GM19193 (cell line): ENCODE data around the gene CAPN8.

Experiments
- POLR2A ChIP-seq: IDR thresholded peaks from 4 replicates; pipeline ENCODE4 v1.6.1; 2011; ENCODE audit not compliant: insufficient read depth, insufficient read length; ENCODE audit errors: extremely low read depth

The CAPN8 gene

DNA sequence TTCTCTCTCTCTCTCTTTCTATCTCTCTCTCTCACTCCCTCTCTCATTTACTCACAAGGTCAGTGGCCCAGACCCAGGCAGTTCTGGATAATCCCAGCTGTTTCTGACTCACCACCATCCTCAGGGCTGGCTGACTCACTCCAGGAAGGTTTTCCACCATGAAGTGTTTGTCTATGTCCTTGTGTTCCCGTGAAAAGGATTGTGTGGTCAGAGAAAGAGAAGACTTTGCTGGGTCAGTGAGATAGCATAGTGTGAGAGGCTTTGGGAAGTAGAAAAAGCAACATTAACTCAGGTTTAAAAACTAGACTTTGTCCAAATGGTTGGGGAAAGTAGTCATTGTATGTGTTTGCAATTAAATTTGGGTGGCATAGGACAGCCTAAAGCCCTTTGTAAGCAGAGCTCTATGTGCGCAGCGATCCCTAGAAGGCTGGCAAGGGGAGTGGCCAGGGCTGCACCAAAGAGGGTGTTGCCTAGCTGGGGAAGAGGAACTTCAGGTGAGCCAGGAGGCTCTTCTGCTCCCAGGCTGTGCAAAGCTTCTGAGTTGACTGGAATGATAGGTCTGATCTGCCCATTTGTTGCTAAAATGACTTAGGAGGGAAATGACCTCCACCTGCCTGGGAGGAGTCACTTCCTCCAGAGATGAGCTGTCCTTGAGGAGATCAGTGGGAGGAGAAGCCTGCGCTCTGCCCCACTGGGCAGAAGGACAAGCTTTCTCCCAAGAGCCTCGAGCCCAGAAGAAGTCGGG, 41.9 kb upstream of the CAPN8 start:
- no peak for TF ChIP-seq POLR2A

GRCh38 chr1:223706077-223706973, 40.8 kb upstream of the CAPN8 start:
- TF ChIP-seq POLR2A: no peak

- TF ChIP-seq POLR2A: no peak
Measured at GRCh38 chr1:223704921-223705878, 39.7 kb upstream of the CAPN8 start.

DNA sequence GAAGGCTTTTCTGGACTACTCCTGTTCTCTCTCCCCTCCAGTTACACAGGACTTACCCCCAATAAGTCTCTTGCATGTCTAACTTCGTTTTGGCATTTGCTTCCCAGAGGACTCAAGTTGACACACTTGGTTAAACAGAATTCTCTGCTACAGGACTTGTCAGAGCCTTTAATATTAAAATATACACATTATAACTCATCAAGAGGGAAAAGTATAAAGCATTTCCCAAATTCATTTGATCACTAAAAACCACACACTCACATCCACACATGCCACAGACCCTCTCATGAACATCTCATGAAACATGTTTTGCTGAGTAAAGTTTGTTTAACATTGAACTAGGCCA, 38.1 kb upstream of the CAPN8 start:
- no peak for TF ChIP-seq POLR2A

DNA sequence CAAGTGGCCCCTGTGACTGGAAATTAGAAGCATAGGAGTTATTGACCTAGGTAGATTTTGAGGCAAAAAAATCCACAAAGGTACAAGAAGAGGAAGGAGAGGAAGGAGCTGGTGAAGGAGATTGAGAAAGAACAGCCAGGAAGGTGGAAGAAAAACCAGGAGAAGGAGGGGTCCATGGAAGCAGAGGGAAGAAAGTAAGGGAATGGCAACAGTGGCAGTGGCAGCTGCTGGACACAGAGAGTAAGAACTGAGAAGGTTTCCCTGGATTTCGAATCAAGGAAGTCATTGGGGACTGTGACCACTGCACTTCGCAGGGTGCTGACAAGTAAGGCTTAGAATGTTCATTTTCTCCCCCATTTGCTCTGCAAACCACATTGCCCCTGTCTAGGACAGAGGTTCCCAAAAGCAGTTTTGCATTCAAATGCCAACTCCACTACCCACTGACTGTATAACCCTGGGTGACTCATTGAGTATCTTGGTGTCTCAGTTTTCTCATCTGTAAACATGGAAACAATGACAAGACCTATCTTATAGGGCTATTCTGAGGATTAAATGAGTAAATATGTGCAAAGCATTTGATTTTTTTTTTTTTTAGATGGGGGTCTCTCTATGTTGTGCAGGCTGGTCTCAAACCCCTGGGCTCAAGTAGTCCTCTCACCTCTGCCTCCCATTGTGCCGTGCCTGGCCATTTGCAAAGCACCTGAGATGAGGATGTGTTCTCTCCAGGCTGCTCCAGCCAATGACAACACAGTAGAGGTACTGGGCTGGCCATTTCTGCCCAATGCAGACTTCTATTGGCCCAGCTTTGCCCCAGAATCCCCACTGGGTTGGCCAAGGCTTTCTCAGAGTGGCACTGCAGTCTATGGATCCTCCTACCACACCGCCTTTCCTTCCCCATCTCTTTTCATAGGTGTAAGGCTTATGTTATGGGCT, 37.5 kb upstream of the CAPN8 start:
- no peak for TF ChIP-seq POLR2A

GRCh38 chr1:223700942-223701637, 35.6 kb upstream of the CAPN8 start:
- no peak for TF ChIP-seq POLR2A

- no peak for TF ChIP-seq POLR2A
Measured at GRCh38 chr1:223700388-223700918, 35.0 kb upstream of the CAPN8 start.

DNA sequence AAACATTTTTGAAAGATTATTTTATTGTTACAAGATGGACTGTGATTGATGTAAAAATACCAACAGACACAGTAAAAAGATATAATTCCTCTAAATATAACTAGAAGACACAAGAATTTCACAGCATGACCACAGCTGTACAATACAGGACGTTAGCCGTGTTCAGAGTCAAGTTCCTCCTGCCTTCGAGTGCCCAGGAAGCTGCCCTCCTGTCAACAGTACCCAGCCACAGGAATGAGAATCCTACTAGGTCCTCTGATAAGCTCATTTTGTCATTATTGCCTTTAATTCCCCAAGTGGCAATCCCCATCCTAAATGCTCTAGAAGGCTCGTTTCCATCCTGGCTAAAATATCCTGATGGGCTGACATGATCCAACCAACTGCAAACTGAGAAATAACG, 30.4 kb upstream of the CAPN8 start:
- TF ChIP-seq POLR2A: no peak

DNA sequence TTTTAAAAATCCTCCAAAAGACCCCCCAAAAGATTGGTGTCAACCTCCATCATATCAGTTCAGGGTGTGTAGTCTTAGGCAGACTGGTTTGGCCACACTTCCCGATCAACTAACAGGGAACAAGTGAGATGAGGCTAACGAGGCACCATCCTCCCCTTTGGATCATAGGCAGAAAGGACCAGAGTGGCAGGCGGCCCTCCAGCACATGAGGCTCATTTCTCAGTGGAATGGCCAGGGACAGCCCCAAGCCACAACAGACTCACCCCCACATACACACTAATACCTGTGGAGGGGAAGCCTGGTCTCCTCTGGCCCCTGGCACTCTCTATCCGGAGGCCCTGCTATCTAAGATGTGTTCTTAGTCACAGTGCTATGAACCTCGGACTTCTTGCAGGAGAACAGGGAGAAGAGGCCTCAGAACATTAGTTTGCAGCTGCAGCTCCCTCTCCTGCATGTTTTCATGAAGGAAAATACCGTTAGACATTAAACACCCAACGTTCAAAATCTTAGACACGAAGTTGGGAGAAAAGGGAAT, 29.6 kb upstream of the CAPN8 start:
- no peak for TF ChIP-seq POLR2A

DNA sequence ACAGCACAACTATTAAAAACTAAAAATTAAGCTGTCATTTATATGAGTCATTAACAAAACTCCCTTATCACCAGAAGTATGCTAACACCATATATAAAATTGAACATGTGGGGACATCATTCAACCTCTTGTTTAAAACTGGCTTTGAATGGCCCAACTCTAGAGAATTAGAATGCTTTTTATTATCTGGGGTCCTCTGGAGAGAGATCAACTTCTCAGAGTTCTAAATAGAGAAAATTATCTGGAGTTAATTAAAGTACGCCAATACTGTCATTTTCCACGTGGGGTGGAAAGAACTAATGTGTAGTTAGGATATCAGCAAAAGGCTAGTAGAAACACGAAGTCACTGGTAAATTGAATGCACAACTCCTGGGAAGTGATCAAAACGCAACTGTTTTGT, 25.6 kb upstream of the CAPN8 start:
- TF ChIP-seq POLR2A: no peak

GRCh38 chr1:223684488-223684792, 18.9 kb upstream of the CAPN8 start:
- no peak for TF ChIP-seq POLR2A

DNA sequence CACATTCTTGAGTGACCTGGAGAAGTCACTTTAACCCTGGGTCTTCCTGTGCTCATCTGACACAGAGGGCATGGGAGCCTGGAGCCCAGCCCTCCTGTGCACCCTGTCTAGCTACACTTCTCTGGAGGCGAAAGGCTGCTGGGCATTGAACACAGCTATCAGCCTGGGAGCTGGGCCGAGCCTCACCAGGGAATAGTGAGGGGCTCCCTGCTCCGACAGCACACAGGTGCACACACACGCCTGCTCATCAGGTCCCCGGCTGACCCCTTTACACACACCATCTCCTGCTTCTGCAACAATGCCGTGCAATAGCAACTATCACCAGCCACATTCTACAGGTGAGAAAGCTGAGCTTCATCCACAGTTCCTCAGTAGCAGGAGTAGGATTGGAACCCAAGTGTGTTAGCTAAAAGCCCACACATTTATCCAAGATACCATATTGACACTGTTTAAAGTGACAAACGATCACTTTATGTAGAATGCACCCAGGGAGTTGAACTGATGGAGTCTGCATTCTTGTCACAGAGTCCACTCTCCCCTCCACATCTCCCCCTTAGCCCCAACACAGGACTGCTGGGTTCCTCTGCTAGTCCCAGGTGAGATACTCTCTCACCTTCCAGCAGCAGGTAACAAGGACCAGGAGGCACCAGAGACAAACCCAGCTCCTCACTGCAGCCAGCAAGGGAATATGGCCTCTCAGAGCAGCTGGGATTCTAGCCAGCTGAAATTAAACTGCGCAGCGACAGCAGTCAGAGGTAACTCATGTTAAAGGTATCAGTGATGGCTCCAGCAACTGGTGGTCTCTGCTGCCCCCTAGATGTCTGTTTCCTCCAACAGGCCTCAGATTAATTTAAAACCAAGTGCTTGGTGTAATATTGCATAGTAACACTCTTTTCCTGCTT, 18.3 kb upstream of the CAPN8 start:
- no peak for TF ChIP-seq POLR2A
